NK-92 (cell line): ENCODE measurements around the gene C1QTNF12.

Experiments
- DNase-seq: peaks from one replicate; lab custom pipeline; 2025; ENCODE audit not compliant: unreplicated experiment; lab: John Stamatoyannopoulos, UW

The C1QTNF12 gene

GRCh38 chr1:1229770-1230169 is 16.8 kb downstream of the C1QTNF12 start:
- no peak for DNase-seq

GRCh38 chr1:1228596-1229321 is 17.8 kb downstream of the C1QTNF12 start:
- DNase-seq, result no peak

- DNase-seq, result no peak
Observed at GRCh38 chr1:1228187-1228586, 18.3 kb downstream of the C1QTNF12 start.

- DNase-seq, result no peak
Observed at GRCh38 chr1:1227386-1227785, 19.1 kb downstream of the C1QTNF12 start.

- DNase-seq, result no peak
Observed at GRCh38 chr1:1226566-1227362, 19.8 kb downstream of the C1QTNF12 start.

- DNase-seq, result no peak
Observed at GRCh38 chr1:1225913-1226312, 20.6 kb downstream of the C1QTNF12 start.

GRCh38 chr1:1225238-1225845 is 21.2 kb downstream of the C1QTNF12 start:
- DNase-seq, result no peak

GRCh38 chr1:1223891-1224290 is 22.6 kb downstream of the C1QTNF12 start:
- no peak for DNase-seq

- DNase-seq, result no peak
Observed at GRCh38 chr1:1223321-1223720, 23.2 kb downstream of the C1QTNF12 start.

GRCh38 chr1:1222575-1223225 is 23.8 kb downstream of the C1QTNF12 start:
- DNase-seq, result no peak

GRCh38 chr1:1221887-1222574 is 24.5 kb downstream of the C1QTNF12 start:
- no peak for DNase-seq

GRCh38 chr1:1220197-1220596 is 26.3 kb downstream of the C1QTNF12 start:
- no peak for DNase-seq

- DNase-seq, result no peak
Observed at GRCh38 chr1:1219341-1219740, 27.2 kb downstream of the C1QTNF12 start.

GRCh38 chr1:1218524-1219200 is 27.9 kb downstream of the C1QTNF12 start:
- DNase-seq, result no peak

- DNase-seq, result no peak
Observed at GRCh38 chr1:1217621-1218523, 28.6 kb downstream of the C1QTNF12 start.

- DNase-seq, result no peak
Observed at GRCh38 chr1:1216770-1217620, 29.5 kb downstream of the C1QTNF12 start.

- no peak for DNase-seq
Observed at GRCh38 chr1:1215881-1216605, 30.5 kb downstream of the C1QTNF12 start.
